Amniotic stem cell (primary cell): ENCODE results near the gene NAB2.

Experiments
- DNase-seq: peaks from one replicate; lab custom pipeline; 2025; lab: John Stamatoyannopoulos, UW

The NAB2 gene

DNA sequence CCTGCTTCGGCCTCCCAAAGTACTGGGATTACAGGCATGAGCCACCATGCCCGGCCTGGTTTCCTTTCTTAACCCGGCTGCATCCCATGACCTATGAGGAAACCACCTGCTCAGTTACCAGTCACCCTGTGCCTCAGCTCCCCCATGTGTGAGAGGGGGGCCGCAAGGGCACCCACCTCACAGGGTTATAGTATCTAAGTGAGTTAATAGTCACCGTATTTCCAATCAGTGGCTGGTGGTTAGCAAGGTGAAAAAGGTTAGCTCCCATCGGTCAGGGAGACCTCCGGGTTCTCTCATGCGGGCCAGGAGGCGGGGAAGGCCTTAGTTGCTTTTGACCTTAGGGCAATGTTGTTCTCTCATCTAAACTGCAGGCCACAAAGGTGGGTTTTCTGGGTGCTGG lies 46.0 kb downstream of the NAB2 start:
- no peak for DNase-seq

- no peak for DNase-seq
These were observed 46.8 kb downstream of the NAB2 start for GRCh38 chr12:57135527-57136326.

- DNase-seq: no peak
These were observed 49.8 kb downstream of the NAB2 start for GRCh38 chr12:57138526-57139272.

DNA sequence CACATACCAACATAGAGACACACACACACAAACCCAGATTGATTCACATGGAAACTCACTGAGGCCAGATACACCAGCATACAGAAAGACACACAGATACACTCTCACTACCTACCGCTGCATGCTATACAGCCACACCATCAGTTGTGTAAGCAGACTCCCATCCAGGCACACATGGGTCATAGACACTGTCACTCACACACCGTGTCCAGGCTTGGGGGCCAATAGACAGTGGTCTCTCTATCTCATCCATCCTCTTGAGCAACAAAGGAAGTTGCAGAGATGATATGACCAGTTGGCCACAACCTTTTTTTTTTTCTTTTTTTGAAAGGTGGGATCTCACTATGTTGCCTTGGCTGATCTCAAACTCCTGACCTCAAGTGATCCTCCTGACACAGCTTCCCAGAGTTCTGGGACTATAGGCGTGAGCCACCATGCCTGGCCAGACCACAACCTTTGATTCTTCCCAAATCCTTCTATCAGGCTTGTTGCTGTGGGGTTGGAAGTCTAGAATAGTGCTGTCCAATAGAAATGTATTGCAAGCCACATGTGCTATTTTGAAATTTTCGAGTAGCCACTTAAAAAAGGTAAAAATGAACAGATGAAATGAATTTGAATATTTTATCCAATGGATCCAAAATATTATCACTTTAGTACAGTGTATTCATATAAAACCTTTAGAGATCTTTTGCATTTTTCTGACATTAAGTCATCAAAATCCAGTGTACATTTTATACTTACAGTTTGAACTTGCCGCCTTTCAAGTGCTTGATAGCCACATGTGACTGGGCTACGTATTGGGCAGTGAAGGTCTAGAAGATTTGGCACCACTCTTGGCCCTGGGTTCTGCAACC lies 51.1 kb downstream of the NAB2 start:
- no peak for DNase-seq

DNA sequence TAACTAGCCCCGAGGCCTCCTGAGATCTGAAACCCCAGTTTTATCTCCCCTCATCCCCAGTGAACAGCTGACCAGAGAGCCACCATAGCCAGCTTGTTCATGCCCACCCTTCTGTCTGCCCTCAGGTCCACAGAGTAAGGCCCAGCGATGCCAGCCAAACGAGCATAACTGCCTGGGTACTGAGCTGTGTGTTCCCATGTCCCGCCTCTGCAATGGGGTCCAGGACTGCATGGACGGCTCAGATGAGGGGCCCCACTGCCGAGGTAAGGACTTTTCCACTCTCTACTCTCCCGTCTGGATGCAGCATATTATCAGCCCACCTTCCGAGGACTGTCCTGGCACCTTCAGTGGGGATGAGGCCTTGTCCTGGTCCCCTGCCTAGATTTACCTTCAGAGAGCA lies 52.3 kb downstream of the NAB2 start:
- DNase-seq: no peak

DNA sequence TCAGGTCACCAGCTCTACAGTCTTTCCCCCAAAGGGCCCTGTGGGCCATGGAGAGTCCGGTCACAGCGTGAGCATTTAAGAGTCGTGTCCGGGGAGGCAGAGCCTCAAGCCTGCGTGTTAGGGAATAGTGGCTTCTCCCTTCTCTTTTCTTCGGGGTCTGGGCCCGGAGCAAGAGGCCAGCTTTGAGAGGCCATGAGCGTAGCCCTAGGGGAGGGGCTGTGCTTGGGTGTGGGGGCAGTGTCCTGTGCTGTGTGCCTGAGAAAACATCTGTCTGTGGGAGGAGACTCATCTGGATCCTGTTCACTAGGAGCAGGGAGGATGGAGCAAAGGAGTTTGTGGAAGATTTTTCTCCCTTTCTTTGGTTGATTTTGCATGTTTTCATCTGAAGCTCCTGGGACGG lies 53.2 kb downstream of the NAB2 start:
- no peak for DNase-seq

DNA sequence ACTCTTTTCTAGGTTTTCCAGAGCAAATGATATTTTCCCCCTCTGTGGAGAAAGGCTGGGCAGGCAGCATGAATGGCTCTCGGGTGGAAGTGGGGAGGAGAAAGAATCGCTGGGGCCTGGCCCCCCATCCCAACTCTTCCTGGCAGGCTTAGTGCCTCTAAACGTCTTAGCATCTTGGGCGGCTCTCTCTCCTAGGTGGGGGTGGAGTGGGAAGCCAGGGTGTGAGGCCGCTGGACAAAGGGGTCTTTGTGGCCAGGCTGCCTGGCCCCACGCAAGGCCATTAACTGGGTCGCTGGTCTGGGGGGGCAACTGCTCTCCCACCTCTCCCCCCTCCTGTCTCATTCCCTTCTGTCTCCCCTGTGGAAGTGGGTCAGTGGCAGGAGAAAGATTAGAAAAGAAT lies 53.8 kb downstream of the NAB2 start:
- DNase-seq: no peak

GRCh38 chr12:57143454-57143853 lies 54.5 kb downstream of the NAB2 start:
- DNase-seq: no peak
